ENCODE data around the gene CREB3L4.
A peak's percentile ranks its signal among the peaks of the same experiment; 100 is the strongest.
"Not testable (repeated sequence)": the region's sequence is repeated elsewhere in the genome, so short reads cannot be mapped to it uniquely, and the experiment has no call there.

CREB3L4 gene

DNA sequence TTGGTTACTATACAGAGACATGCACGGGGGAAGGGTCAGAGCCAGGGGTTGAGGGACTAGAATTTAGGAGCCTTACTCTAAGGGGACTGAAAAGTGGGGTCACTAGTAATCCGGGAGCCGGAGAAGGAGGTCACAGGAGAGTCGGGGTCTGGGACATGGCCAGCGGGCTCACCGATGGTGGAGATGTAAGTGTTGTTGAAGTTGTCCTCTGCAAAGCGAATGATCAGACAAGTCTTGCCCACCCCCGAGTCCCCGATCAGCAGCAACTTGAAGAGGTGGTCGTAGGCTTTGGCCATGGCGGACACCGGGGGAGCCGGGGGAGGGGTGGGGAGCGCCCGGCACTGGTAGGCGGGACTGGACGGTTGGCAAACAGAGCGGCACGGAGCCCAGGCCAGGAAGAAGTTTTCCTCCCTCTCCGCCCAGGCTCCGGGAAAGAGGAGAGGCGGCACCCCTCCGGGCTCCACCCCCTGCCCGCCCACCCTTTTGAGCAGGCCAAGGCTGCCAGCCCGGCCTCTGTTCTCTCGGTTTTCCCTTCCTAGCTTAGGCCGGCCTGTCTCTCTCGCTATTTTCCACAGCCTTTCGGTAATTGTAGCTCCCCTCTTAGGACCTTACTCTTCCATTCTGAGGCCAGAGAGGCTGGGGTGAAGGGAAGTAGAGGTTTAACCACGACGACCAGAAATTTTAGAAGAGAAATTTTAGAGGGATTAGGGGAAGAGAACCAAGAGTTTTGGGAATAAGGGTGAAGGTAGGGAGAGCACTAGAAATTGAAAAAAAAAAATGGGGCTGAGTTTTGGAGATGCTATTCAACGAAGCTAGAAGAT is 18.4 kb downstream of the CREB3L4 start, which contains the start of gene RAB13:
RAB13 (minus strand) TSS at position 399 of the 821 bp plus-strand sequence; CDS start at position 296, 103 bp downstream.
- peak; percentile 93 for DNase-seq (ENCODE audit: low spot score)

DNA sequence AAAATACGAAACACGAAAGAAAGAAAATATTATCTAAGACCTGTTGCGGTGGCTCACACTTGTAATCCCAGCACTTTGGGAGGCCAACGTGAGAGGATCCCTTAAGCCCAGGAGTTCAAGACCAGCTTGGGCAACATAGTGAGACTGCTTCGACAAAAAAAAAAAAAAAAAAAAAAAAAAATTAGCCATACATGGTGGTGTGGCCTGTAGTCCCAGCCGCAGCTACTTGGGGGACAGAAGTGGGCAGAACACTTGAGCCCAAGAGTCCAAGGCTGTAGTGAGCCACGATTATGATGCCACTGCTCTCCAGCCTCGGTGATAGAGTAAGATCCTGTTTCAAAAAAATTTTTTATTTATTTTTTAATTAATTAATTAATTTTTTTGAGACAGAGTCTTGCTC is 19.9 kb downstream of the CREB3L4 start:
- DNase-seq (ENCODE audit: low spot score) = no peak

DNA sequence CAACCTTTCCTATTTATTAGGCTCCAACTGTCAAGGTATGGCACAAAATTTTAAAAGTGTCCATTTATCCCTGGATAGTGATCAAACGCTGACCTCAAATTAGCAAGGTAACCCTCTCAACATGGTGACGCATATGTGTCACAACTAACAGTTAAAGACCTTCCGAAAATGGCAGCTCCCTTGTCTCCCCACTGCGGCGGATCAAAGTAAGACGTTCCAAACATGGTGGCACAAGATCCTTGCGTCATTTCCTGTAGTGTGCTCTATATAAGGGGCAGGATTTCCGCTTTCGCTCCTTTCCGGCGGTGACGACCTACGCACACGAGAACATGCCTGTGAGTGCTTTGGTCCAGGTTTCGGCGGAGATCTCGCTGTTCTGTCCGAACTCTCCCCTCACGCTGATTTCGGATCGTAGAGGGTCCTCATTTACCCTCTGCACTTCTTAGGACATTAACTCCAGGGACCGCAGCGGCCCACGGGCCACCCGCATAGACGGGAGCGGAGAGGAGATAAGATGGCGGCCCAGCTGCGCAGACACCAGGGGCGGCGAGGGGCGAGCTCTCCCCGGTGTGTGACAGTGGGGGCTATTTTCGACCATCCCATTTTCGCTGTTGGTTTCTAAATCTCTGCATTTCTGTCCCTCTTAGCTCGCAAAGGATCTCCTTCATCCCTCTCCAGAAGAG is 22.9 kb downstream of the CREB3L4 start, which contains the start of gene RPS27:
RPS27 (plus strand) TSS at position 295 of the 683 bp plus-strand sequence; CDS start at position 330, 35 bp downstream.
- DNase-seq (ENCODE audit: low spot score) = peak; percentile 92

DNA sequence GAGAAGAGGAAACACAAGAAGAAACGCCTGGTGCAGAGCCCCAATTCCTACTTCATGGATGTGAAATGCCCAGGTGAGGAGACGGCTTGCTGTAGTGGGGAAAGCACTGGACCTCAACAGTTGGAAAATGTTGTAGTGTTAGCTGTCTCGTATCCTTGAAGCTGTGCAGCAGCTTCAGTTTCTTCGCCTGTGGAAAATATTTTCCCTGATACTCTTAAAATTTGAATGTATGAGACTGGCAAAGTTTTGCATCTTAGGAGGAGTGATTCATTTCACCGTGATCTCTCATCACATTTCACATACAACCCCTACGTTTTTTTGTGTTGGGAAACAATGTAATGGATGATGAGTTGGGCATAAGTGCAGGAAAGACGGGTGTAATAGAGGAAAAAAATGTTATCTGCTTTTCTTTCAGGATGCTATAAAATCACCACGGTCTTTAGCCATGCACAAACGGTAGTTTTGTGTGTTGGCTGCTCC is 23.5 kb downstream of the CREB3L4 start:
- DNase-seq (ENCODE audit: low spot score) = no peak

DNA sequence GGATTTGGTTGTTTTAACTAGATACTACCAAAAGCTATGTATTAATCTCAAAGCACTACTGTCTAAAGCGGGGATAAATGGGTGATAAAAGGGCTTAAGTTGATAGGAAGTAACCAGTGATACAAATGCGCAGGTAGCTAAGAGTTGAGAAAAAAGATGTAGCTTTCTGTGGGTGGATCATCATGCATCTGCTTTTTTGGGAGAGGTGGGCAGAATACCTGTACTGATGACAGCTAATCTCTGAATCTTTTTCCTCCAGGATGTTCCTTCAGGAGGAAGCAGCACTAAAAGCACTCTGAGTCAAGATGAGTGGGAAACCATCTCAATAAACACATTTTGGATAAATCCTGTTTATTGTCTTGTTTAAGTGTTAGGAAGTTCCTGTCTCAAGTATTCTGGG is 24.1 kb downstream of the CREB3L4 start:
- DNase-seq (ENCODE audit: low spot score) = no peak

DNA sequence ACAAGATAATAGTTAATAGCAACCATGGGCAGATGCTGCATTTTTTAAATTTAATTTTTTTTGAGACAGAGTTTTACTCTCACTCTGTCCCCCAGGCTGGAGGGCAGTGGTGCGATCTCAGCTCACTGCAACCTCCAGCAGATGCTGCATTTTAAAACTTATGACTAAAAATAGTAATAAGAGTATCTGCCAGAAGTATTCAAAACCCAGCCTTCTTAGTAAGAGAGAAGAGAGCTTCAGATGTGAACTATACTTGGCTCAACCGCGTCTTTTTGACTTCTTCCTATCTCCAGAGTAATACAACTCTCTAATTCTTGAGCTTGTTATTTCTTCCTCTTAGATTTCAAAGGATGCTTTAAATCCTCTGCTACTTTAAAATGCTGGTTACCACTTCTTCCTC is 27.5 kb downstream of the CREB3L4 start:
- DNase-seq (ENCODE audit: low spot score) = no peak

DNA sequence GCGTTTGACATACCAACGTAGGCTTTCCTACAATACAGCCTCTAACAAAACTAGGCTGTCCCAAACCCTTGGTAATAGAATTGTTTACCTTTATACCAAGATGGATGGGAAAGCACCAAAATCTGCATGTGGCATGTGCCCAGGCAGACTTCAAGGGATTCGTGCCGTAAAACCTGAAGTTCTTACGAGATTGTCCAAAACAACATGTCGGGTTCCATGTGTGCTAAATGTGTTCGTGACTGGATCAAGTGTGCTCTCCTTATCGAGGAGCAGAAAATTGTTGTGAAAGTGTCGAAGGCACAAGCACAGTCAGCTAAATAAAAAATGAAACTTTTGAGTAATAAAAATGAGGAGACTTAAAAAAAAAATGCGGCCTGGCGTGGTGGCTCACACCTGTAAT is 27.9 kb downstream of the CREB3L4 start:
- DNase-seq (ENCODE audit: low spot score) = no peak

DNA sequence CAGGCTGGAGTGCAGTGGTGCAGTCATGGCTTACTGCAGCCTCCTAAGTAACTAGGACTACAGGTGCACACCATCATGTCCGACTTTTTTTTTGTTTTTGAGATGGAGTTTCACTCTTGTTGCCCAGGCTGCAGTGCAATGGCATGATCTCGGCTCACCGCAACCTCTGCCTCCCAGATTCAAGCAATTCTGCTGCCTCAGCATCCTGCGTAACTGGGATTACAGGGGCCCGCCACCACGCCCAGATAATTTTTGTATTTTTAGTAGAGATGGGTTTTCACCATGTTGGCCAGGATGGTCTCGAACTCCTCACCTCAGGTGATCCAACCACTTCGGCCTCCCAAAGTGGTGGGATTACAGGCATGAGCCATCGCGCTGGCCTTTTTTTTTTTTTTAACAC is 29.2 kb downstream of the CREB3L4 start:
- DNase-seq (ENCODE audit: low spot score) = not testable (repeated sequence)

DNA sequence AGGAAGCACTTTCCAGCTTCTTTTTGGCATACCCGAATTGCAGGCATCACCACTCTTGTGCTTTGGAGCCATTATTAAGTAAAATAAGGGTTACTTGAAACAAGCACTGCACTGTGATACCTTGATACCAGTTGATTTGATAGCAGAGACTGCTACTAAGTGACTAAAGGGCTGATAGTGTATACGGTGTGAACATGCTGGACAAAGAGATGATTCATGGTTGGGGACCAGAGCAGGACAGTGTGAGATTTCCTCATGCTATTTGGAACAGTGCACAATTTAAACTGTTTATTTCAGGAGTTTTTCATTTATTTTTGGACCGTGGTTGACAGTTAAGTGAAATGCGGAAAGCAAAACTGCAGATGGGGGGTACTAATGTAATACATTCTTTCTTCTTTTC is 32.7 kb downstream of the CREB3L4 start:
- no peak for DNase-seq (ENCODE audit: low spot score)

DNA sequence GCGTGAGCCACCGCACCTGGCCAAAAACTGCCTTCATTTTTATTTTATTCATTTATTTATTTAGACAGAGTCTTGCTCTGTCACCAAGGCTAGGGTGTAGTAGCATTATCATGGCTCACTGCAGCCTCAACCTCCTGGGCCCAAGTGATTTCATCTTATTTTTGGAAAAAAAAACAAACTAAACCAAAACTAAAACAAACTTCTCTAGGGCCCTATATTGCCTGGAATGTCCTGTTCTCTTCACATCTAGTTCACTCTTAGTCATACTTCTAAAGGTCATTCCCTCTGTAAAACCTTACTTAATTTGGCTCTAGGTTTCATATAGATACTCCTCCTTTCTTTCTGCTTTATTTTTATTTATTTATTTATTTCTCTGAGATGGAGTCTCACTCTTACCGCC is 38.4 kb downstream of the CREB3L4 start:
- DNase-seq (ENCODE audit: low spot score) = peak; percentile 63

DNA sequence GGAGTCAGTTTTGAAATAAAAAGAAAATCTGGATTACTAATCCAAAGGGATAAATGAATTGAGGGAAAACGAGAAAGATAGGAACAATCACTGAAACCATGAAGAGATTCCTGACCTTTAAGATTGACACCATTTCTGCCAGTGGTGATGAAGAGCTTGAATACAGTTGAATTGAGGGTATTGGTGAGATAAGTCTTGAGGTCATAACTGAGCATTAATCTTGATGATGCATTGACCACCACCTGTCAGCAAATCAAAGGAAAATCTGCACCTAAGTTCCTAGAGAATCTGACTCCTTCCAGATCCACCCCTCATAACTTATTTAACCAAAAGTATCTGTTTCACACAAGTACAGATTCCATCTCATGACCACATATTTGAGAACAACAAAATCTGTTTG is 44.4 kb downstream of the CREB3L4 start:
- DNase-seq (ENCODE audit: low spot score) = no peak

DNA sequence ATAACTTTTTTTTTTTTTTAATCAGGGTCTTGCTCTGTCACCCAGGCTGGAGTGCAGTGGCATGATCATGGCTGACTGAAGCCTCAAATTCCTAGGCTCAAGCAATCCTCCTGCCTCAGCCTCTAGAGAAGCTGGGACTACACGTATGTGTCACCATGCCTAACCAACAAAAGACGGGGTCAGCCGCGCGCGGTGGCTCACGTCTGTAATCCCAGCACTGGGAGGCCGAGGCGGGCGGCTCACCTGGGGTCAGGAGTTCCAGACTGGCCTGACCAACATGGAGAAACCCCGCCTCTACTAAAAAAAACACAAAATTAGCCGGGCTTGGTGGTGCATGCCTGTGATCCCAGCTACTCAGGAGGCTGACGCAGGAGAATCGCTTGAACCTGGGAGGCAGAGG is 44.8 kb downstream of the CREB3L4 start:
- not testable (repeated sequence) for DNase-seq (ENCODE audit: low spot score)

DNA sequence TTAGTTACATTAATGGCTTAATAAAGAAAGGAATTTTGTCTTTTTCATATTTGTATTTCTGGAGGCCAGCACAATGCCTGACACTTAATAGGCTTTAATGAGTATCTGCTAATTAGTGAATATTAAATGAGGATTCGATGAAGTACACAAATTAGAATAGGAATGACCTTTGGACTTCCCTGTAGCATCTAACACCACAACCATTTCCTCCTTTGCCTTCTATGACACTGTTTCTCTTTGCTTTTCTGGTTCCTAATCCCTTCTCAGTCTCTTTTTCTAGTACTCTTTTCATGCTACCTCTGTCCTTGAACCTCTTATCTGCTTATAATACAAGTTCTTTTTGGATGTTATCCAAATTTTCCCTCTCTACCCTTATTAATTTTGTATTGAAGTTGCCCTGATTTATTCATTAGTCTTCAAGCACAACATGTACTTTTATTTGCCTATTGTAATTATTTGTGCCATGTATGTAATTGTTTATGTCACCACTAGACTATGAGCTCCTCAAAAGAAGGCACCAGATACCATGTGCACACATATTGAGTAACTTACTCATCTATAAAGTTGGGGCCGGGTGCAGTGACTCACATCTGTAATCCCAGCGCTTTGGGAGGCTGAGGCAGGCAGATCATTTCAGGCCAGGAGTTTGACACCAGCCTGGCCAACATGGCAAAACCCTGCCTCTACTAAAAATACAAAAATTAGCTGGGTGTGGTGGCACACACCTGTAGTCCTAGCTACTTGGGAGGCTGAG is 46.6 kb downstream of the CREB3L4 start:
- peak; percentile 39 for DNase-seq (ENCODE audit: low spot score)

DNA sequence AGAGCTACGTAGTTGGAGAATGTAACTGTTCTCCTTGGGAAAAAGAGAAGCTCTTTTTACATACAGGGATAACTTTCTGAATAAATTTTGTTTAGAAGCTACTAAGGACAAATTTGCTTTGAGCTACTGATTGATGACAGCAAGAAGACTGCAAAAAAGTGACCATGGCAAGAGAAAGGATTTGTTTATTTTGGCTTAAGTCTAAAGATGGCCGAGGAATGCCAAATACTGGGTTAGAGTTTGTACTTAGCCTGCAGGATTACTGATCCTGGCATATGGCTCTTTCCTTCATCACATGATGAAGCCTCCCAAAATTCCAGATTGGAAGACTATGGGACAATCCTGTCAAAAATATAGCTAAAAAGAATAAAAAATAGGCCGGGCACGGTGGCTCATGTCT is 51.6 kb downstream of the CREB3L4 start:
- DNase-seq (ENCODE audit: low spot score) = no peak

DNA sequence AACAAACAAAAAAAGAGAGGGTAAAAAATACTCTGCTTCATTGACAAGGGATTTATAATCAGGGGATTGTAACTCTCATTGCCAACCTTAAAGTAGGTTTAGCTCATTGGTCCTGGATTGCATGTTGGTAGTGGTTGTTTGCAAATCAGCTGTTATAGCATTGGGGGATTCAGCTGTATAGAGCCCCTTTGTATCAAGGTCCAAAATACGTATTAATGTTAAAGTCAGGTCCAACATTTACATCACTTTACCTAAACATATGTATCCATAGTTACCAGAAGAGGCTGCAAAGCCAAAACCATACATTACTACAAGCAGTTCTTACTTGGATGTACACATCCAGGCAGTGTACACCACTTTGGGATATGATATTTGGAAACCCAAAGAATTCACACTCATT is 52.2 kb downstream of the CREB3L4 start:
- DNase-seq (ENCODE audit: low spot score) = no peak

All from AG08396 (cell line).